Ascending aorta (tissue), 2 donors: Measurements from ENCODE around the gene BCAT1. TPM values are rescaled to one million over a fixed set of nuclear protein-coding genes. Genes with fewer than 3 reads are reported as not detected.
A peak's percentile ranks its signal among the peaks of the same experiment; 100 is the strongest.

Experiments
- DNase-seq, 2 donors: peaks; one replicate each; pipeline ENCODE4 v3.0.0-alpha.2; 2019; ENCODE audit warnings: low spot score in 2 of 2
- H3K27ac ChIP-seq, 2 donors: fragments of 200-600 bp; sonication (generic); one replicate each; pipeline ENCODE4 v1.5.1; 2016 to 2017; ENCODE audit warnings: mild to moderate bottlenecking in 1 of 2
- H3K27me3 ChIP-seq: fragments of 200-600 bp; sonication (generic); one replicate; pipeline ENCODE4 v1.5.1; 2017
- H3K36me3 ChIP-seq, 2 donors: fragments of 200-600 bp; sonication (generic); one replicate each; pipeline ENCODE4 v1.5.1; 2016
- H3K4me1 ChIP-seq, 2 donors: fragments of 200-600 bp; sonication (generic); one replicate each; pipeline ENCODE4 v1.5.1; 2016 to 2017; ENCODE audit warnings: mild to moderate bottlenecking in 1 of 2
- H3K4me3 ChIP-seq, 2 donors: fragments of 200-600 bp; sonication (generic); one replicate each; pipeline ENCODE4 v1.5.1; 2016 to 2017; ENCODE audit warnings: mild to moderate bottlenecking in 1 of 2
- H3K9me3 ChIP-seq, 2 donors: fragments of 200-600 bp; sonication (generic); one replicate each; pipeline ENCODE4 v1.5.1; 2016
- intact Hi-C: fragments of 100-400 bp; cut with DNase I; formaldehyde crosslinking; loops from one replicate; pipeline ENCODE4 v1.15.1; 2023
- total RNA-seq: library from RNA; depleted of rRNA; stranded (reverse); fragments of >200 nt; gene quantifications from one replicate; pipeline ENCODE4 v1.1.0, GENCODE V29; 2016
- TF ChIP-seq, protein P1 (sequence below), 3 experiments: fragments of 200-600 bp in 2 of 3; fragments of 450-650 bp in 1 of 3; sonication (generic) in 2 of 3; IDR thresholded peaks; one replicate each; pipeline ENCODE4 v1.5.1; 2016 to 2019; ENCODE audit warnings: antibody characterized with exemption in 3 of 3, mild to moderate bottlenecking in 1 of 3, moderate library complexity in 1 of 3

BCAT1 gene
- total RNA-seq, 1 donor from 2014 or later, result 16.5 TPM

DNA sequence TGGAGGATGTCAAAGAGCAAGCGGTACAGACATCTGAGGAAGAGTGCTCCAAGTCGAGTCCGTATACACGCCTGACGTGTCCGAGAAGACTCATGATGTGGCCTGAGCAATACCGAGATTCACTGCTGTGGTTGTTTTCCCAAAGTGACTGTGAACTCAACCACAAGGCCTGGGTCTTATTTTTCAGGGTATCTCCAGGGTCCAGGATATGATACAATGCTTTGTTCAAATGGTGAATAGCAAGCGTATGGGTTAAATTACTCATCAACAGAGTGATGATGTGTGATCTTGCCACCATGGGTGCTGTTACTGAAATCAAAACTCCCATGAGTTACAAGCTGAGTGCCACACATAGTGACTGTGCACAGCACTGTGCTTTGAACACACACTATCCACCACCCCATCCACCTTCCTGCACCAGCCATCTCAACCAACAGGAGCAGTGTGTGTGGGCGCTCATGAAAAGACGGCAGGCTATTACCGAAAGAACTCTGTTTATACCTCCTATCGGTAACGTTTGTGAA is 109.6 kb downstream of the BCAT1 start:
- no peaks in the 10 kb centered on the region for H3K9me3 ChIP-seq
- no peaks in the 10 kb centered on the region for H3K4me1 ChIP-seq
- H3K27me3 ChIP-seq, result no peaks in the 10 kb centered on the region
- TF ChIP-seq, protein P1, sequence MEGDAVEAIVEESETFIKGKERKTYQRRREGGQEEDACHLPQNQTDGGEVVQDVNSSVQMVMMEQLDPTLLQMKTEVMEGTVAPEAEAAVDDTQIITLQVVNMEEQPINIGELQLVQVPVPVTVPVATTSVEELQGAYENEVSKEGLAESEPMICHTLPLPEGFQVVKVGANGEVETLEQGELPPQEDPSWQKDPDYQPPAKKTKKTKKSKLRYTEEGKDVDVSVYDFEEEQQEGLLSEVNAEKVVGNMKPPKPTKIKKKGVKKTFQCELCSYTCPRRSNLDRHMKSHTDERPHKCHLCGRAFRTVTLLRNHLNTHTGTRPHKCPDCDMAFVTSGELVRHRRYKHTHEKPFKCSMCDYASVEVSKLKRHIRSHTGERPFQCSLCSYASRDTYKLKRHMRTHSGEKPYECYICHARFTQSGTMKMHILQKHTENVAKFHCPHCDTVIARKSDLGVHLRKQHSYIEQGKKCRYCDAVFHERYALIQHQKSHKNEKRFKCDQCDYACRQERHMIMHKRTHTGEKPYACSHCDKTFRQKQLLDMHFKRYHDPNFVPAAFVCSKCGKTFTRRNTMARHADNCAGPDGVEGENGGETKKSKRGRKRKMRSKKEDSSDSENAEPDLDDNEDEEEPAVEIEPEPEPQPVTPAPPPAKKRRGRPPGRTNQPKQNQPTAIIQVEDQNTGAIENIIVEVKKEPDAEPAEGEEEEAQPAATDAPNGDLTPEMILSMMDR (IDR thresholded peaks at IDR 0.05), result no peak
- no peak overlapping the region for H3K4me3 ChIP-seq
- H3K36me3 ChIP-seq, result no peaks in the 10 kb centered on the region
- intact Hi-C loops, result no loop called here
- H3K27ac ChIP-seq, result peak overlapping the region in 1 of 2 donors; percentile 12
- no peak for DNase-seq

DNA sequence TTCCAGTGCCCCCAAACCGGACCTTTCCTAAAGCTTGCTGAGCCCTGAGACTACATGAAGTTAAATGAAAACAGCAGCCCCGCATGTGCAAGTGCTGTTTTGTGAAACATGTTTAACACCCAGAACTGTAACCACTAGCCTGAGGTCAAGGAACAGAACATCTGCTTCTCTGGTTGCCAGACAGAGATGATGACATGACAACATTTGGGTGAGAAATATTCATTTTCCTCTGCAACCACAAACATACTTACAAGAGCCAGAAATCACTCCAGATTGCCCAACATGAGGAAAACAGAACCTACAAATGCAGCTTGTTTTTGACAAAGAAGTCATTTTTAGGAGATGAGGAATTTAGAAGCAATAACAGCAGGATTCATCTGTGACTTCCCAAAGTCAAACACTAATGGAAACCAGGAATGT is 110.4 kb downstream of the BCAT1 start:
- no peak for DNase-seq
- TF ChIP-seq, protein P1 (IDR thresholded peaks at IDR 0.05), result no peak
- no peaks in the 10 kb centered on the region for H3K4me1 ChIP-seq
- H3K27ac ChIP-seq, result peak overlapping the region in 1 of 2 donors; percentile 12
- intact Hi-C loops, result no loop called here
- H3K9me3 ChIP-seq, result no peaks in the 10 kb centered on the region
- no peaks in the 10 kb centered on the region for H3K27me3 ChIP-seq
- no peak overlapping the region for H3K4me3 ChIP-seq
- H3K36me3 ChIP-seq, result no peaks in the 10 kb centered on the region

- intact Hi-C loops, result no loop called here
- H3K4me3 ChIP-seq, result no peak overlapping the region
- TF ChIP-seq, protein P1 (IDR thresholded peaks at IDR 0.05), result no peak
- no peaks in the 10 kb centered on the region for H3K9me3 ChIP-seq
- no peak overlapping the region for H3K27ac ChIP-seq
- H3K27me3 ChIP-seq, result no peaks in the 10 kb centered on the region
- H3K4me1 ChIP-seq, result no peaks in the 10 kb centered on the region
- no peaks in the 10 kb centered on the region for H3K36me3 ChIP-seq
- DNase-seq, result no peak
Measured at GRCh38 chr12:24835377-24835776, 113.5 kb downstream of the BCAT1 start.

DNA sequence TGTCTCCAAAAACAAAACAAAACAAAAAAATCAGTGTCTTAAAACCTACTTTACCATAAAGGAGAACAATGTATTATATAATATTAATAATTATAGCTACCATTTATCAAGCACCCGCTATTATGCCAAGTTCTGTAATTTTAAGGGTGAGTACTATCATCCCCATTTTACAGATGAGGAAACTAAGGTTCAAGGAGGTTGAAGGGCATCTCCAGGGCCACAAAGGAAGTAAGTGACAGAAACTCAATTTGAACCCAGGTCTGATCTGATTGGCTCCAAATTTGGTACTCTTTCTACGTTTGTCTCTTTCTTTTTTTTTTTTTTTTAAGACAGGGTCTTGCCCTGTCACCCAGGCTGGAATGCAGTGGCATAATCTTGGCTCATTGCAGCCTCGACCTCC is 115.4 kb downstream of the BCAT1 start:
- Histone ChIP-seq H3K4me1 (no peaks in the 10 kb centered on the region), H3K27me3 (no peaks in the 10 kb centered on the region), H3K36me3 (no peaks in the 10 kb centered on the region), H3K4me3 (no peak overlapping the region), H3K27ac (no peak overlapping the region), H3K9me3 (no peaks in the 10 kb centered on the region)
- DNase-seq, result no peak
- TF ChIP-seq, protein P1 (IDR thresholded peaks at IDR 0.05), result no peak
- intact Hi-C loops, result no loop called here

GRCh38 chr12:24823808-24824515 is 124.9 kb downstream of the BCAT1 start:
- TF ChIP-seq, protein P1 (IDR thresholded peaks at IDR 0.05), result no peak
- no peaks in the 10 kb centered on the region for H3K36me3 ChIP-seq
- H3K4me1 ChIP-seq, result peaks cover 0 to 3% of the 10 kb centered on the region in 2 donors
- H3K9me3 ChIP-seq, result no peaks in the 10 kb centered on the region
- no peak overlapping the region for H3K27ac ChIP-seq
- intact Hi-C loops, result no loop called here
- no peaks in the 10 kb centered on the region for H3K27me3 ChIP-seq
- no peak overlapping the region for H3K4me3 ChIP-seq
- DNase-seq, result no peak
